NCI-H2081 treated with DMSO at 0.1 percent for 48 hours (cell line): Measurements from ENCODE around the gene INHA.
A peak's percentile ranks its signal among the peaks of the same experiment; 100 is the strongest.

Experiments
- DNase-seq: peaks from one replicate; lab custom pipeline; 2025; lab: John Stamatoyannopoulos, UW

INHA gene

DNA sequence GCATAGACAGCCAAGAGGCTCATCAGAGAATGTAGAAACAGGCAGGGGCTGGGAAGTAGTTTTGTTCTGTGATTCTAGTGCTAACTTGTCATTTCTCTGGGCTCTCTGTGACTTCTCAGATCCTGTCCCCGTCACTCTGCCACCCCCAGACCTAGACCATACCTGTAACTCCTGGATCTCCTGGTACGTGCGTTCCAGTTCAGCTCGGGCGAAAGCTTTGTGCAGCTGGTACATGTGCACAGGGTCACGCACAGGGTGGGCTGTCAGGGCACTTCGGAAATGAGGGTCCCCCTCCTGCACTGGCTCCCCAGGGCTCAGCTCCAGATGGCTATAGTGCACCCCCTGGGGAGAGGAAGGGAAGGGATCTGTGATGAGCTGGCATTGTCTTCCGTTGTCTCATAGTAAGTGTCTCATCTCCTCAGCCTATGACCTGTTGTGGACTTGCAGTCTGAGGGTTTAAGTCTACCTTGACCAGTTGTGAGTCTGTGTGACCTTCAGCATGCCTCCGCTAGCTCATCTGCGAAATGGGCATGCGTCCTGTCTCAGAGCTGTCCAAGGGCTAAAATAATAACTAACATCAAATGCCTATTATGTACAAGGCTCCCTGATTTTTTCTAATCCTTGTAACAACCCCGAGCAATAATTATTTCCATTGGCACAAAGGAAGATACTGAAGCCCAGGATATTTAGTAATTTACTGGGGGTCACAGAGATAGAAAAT, 31.2 kb upstream of the INHA start:
- no peak for DNase-seq

- peak; percentile 73 for DNase-seq
These were observed 30.4 kb upstream of the INHA start for GRCh38 chr2:219541611-219542180.

DNA sequence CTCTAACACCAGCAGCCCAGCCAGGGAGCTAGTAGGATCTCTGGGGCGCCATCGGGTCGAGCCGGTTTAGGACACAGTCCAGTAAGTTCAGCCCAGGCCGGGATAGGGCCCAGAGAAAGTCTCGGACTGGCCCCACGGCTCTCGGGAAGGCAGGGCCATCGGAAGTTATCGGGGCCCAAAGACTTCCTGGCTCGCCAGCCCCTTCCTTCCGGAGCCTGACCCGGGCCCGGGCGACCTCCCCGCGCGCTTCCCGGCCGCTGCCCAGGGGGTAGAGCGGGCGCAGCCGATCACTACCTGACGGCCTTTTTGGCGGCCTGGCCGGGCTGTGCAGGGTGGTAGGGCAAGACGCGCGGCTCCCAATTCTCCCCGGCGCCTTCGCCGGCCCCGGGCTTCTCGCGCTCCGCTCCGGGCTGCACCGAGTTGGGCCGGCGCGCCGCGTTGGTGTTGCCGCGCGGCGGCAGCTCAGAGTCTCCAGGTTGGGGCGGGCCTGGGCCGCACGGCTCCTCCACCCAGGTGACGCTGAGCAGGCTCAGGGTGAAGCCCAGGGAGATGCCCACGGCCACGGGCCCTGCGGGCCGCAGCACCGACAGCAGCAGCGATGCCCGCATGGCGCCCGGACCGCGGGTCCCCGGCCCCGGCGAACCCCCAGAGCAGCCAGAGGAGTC, 29.0 kb upstream of the INHA start:
- no peak for DNase-seq

DNA sequence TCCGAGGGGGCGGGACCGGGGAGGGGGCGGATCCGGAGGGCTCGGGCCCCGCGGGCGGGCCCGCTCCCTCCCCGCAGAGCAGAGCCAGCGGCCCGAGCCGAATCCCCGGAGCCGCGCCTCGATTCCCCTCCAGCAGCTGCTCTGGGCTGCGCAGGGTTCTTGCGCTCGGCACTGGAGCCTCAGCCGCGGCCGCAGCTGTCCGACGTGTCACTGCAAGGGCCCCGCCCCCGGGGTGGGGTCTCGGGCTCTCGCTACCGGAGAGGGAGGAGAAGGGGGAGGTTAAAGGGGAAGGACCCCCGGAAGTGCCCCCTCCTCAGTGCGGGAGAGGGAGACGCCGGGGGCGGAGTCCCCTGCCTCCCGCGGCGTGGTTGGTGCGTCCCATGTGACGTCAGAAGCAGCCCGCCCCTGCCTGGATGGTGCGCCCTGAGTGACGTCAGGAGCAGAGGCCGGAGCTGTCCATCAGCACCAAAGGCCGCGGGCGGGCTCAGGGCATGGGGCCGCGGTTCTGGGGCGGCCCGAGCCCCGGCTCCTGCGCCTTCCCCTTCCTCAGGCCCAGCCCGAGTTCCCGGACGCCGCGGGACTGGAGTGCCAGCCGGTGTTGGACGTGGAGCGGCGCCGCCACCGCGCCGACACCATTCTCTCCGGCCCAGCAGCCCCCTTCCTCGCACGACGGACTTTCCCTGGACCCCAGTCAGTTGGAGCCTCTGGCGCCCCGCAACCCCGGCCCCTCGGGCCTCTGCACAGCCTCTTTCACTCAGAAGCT, 28.3 kb upstream of the INHA start, which contains the start of the genes CHPF and TMEM198:
TSS of gene CHPF (minus strand) at position 214 of the 763 bp plus-strand sequence. CDS start 271 bp downstream, outside the sequence.
TSS of gene TMEM198 (plus strand) at position 433 of the 763 bp plus-strand sequence. CDS start 700 bp downstream, outside the sequence.
- DNase-seq: peak; percentile 88

DNA sequence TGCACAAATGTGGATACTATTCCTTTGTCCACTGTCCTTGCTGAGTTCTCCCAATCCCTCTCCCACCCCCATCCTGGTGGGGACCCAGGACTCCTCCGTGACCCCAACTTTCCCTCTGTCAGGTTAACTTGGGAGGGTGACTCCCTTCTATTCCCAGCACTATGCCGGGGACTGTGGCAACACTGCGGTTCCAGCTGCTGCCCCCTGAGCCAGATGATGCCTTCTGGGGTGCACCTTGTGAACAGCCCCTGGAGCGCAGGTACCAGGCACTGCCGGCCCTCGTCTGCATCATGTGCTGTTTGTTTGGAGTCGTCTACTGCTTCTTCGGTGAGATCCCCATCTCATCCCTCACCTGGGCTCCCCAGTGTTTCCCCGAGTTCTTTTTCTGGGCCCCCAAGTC, 27.5 kb upstream of the INHA start:
- no peak for DNase-seq

GRCh38 chr2:219545295-219545942, 26.7 kb upstream of the INHA start:
- no peak for DNase-seq

DNA sequence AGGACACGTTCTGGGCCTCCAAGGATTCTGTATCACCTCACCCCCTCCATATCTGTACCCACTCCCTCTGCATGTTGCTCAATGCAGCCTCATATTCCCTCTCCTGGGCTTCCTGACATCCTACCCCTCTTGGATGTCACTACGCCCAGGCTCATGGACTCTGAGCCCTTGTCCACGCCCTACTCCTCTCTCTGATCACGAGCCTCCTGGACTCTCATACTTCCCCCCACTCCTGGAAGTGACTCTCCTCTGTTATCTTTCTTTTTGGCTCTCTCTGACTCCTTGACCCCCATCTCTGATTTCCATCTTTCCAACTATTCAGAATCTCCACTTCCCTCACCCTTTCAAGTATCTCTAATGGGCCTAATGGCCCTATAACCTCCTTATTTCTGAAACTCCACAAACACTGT, 26.2 kb upstream of the INHA start:
- no peak for DNase-seq

DNA sequence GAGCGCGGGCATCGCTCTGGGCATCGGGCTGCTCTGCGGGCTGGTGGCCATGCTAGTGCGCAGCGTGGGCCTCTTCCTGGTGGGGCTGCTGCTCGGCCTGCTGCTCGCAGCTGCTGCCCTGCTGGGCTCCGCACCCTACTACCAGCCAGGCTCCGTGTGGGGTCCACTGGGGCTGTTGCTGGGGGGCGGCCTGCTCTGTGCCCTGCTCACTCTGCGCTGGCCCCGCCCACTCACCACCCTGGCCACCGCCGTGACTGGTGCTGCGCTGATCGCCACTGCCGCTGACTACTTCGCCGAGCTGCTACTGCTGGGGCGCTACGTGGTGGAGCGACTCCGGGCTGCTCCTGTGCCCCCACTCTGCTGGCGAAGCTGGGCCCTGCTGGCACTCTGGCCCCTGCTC, 24.5 kb upstream of the INHA start:
- DNase-seq: no peak

DNA sequence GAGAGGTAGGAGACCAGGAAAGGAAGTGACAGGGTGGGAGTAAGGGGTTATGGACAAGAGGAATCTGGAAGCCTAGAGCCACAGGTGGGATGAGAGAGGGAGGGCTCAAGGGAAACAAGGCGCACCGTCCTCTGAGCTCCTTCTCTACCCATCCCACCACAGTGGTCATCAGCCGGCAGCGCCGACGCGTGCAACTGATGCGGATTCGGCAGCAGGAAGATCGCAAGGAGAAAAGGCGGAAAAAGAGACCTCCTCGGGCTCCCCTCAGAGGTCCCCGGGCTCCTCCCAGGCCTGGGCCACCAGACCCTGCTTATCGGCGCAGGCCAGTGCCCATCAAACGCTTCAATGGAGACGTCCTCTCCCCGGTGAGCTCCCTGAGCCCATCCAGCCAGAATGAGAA, 23.1 kb upstream of the INHA start:
- DNase-seq: no peak

DNA sequence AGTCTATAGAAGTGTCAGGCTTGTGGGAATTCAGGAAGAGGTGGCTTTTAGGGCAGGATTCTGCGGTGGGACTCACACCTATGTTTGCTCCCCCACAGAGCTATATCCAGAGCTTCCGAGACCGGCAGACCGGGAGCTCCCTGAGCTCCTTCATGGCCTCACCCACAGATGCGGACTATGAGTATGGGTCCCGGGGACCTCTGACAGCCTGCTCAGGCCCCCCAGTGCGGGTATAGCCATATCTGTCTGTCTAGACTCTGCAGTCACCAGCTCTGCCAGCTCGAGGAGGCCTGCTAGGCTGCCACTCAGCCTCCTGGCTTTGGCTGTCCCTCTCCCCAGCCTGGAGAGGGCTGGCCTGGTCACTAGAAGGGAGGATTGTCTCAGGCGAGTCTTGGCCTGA, 22.5 kb upstream of the INHA start:
- no peak for DNase-seq

- DNase-seq: no peak
These were observed 20.4 kb upstream of the INHA start for GRCh38 chr2:219551441-219552381.

DNA sequence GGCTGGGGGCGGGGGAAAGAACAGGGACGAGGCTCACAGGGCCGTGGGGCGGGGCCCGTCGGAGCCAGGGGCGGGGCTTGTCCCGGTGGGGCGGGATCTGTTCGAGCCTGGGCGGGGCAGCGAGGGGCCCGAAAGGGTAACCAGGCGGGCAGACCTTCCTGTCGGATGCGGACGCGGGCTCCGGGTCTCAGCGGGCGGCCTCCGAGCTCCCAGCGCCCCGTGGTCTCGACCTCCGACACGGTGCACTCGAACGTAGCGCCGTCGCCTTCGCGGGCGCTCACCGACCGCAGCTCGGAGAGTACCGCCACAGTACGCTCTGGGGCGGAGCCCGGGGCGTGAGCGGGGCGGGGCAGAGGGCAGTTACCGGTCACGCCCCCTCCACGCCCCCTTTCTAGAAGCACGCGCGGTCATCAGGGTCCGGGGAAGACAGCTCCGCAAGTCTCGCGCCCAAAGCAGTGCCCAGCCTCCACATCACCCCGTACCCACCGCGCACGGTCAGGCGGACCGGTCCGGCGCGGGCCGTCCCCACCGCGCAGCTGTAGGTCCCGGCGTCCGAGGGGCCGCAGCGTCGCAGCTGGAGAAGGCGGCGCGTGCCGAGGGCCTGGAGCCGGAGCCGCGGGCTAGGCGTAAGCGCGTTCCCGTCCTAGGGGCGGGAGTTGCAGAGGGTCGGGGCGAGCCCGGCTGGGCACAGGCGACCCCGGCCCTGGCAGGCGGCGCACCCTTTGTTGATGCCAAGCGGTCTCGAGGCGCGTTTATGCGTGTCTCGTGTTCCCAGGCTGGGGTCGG, 19.5 kb upstream of the INHA start:
- no peak for DNase-seq

DNA sequence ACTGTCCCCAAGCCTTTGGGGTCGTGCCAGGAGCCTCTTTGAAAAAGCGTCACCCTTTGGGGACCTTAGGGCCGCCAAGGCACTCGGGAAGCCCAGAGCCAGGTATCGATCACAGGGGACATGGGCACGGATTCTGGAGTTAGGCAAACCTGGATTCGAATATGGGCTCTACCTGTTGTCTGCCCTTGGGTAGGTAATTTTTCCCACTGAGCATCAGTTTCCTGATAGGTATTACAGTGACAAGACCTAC, 19.0 kb upstream of the INHA start:
- DNase-seq: no peak

GRCh38 chr2:219553463-219553963, 18.6 kb upstream of the INHA start:
- no peak for DNase-seq

- DNase-seq: no peak
These were observed 17.8 kb upstream of the INHA start for GRCh38 chr2:219554350-219554749.

GRCh38 chr2:219555956-219556355, 16.2 kb upstream of the INHA start:
- DNase-seq: no peak

GRCh38 chr2:219556413-219556812, 15.7 kb upstream of the INHA start:
- DNase-seq: no peak

GRCh38 chr2:219557320-219557719, 14.8 kb upstream of the INHA start:
- no peak for DNase-seq

- no peak for DNase-seq
These were observed 14.0 kb upstream of the INHA start for GRCh38 chr2:219557791-219558785.
